Ascending aorta (tissue), 2 donors: ENCODE data around the gene LDLRAD4. TPM values are rescaled to one million over a fixed set of nuclear protein-coding genes. Genes with fewer than 3 reads are reported as not detected.

Experiments used
- DNase-seq, 2 donors: peaks; one replicate each; pipeline ENCODE4 v3.0.0-alpha.2; 2019; ENCODE audit warnings: low spot score in 2 of 2
- H3K27ac ChIP-seq, 2 donors: fragments of 200-600 bp; sonication (generic); one replicate each; pipeline ENCODE4 v1.5.1; 2016 to 2017; ENCODE audit warnings: mild to moderate bottlenecking in 1 of 2
- H3K27me3 ChIP-seq: fragments of 200-600 bp; sonication (generic); one replicate; pipeline ENCODE4 v1.5.1; 2017
- H3K36me3 ChIP-seq, 2 donors: fragments of 200-600 bp; sonication (generic); one replicate each; pipeline ENCODE4 v1.5.1; 2016
- H3K4me1 ChIP-seq, 2 donors: fragments of 200-600 bp; sonication (generic); one replicate each; pipeline ENCODE4 v1.5.1; 2016 to 2017; ENCODE audit warnings: mild to moderate bottlenecking in 1 of 2
- H3K4me3 ChIP-seq, 2 donors: fragments of 200-600 bp; sonication (generic); one replicate each; pipeline ENCODE4 v1.5.1; 2016 to 2017; ENCODE audit warnings: mild to moderate bottlenecking in 1 of 2
- H3K9me3 ChIP-seq, 2 donors: fragments of 200-600 bp; sonication (generic); one replicate each; pipeline ENCODE4 v1.5.1; 2016
- CTCF ChIP-seq, 3 experiments: fragments of 200-600 bp in 2 of 3; fragments of 450-650 bp in 1 of 3; sonication (generic) in 2 of 3; IDR thresholded peaks; one replicate each; pipeline ENCODE4 v1.5.1; 2016 to 2019; ENCODE audit warnings: antibody characterized with exemption in 3 of 3, mild to moderate bottlenecking in 1 of 3, moderate library complexity in 1 of 3
- intact Hi-C: fragments of 100-400 bp; cut with DNase I; formaldehyde crosslinking; loops from one replicate; pipeline ENCODE4 v1.15.1; 2023
- total RNA-seq: library from RNA; depleted of rRNA; stranded (reverse); fragments of >200 nt; gene quantifications from one replicate; pipeline ENCODE4 v1.1.0, GENCODE V29; 2016

LDLRAD4 gene
- total RNA-seq, 1 donor from 2014 or later, result 21.0 TPM

GRCh38 chr18:13613591-13614501, 395.3 kb downstream of the LDLRAD4 start:
- Histone ChIP-seq H3K4me3 (no peak overlapping the region), H3K27me3 (no peaks in the 10 kb centered on the region), H3K4me1 (peaks cover 4 to 11% of the 10 kb centered on the region in 2 donors), H3K27ac (peak overlapping the region in 1 of 2 donors; percentile 14), H3K36me3 (no peaks in the 10 kb centered on the region), H3K9me3 (no peaks in the 10 kb centered on the region)
- TF ChIP-seq CTCF (IDR thresholded peaks at IDR 0.05), result no peak
- intact Hi-C loops, result no loop called here
- no peak for DNase-seq

GRCh38 chr18:13614641-13615288, 396.2 kb downstream of the LDLRAD4 start:
- Histone ChIP-seq H3K4me3 (no peak overlapping the region), H3K4me1 (peaks cover 4 to 10% of the 10 kb centered on the region in 2 donors), H3K27ac (peak overlapping the region; percentile 31 to 47), H3K27me3 (no peaks in the 10 kb centered on the region), H3K9me3 (no peaks in the 10 kb centered on the region), H3K36me3 (no peaks in the 10 kb centered on the region)
- no peak for DNase-seq
- intact Hi-C loops, result no loop called here
- TF ChIP-seq CTCF (IDR thresholded peaks at IDR 0.05), result no peak

GRCh38 chr18:13615432-13615861, 396.9 kb downstream of the LDLRAD4 start:
- no peaks in the 10 kb centered on the region for H3K36me3 ChIP-seq
- no peak for TF ChIP-seq CTCF (IDR thresholded peaks at IDR 0.05)
- no peaks in the 10 kb centered on the region for H3K27me3 ChIP-seq
- H3K4me3 ChIP-seq, result no peak overlapping the region
- peaks cover 2 to 8% of the 10 kb centered on the region in 2 donors for H3K4me1 ChIP-seq
- intact Hi-C loops, result no loop called here
- H3K9me3 ChIP-seq, result no peaks in the 10 kb centered on the region
- DNase-seq, result no peak
- H3K27ac ChIP-seq, result no peak overlapping the region

GRCh38 chr18:13616041-13616440, 397.5 kb downstream of the LDLRAD4 start:
- intact Hi-C loops, result no loop called here
- Histone ChIP-seq H3K9me3 (no peaks in the 10 kb centered on the region), H3K27me3 (no peaks in the 10 kb centered on the region), H3K4me1 (peaks cover 0 to 6% of the 10 kb centered on the region in 2 donors), H3K36me3 (peaks cover 0 to 2% of the 10 kb centered on the region in 2 donors), H3K27ac (no peak overlapping the region), H3K4me3 (no peak overlapping the region)
- DNase-seq, result no peak
- TF ChIP-seq CTCF (IDR thresholded peaks at IDR 0.05), result no peak

GRCh38 chr18:13616525-13617035, 398.0 kb downstream of the LDLRAD4 start:
- Histone ChIP-seq H3K27me3 (no peaks in the 10 kb centered on the region), H3K4me1 (peaks cover 0 to 6% of the 10 kb centered on the region in 2 donors), H3K36me3 (peaks cover 0 to 5% of the 10 kb centered on the region in 2 donors), H3K4me3 (no peak overlapping the region), H3K27ac (no peak overlapping the region), H3K9me3 (no peaks in the 10 kb centered on the region)
- DNase-seq, result no peak
- intact Hi-C loops, result no loop called here
- no peak for TF ChIP-seq CTCF (IDR thresholded peaks at IDR 0.05)
